SU-DHL-6 (cell line): ENCODE results near the gene DDX43.

Source experiments
- H2AFZ ChIP-seq: fragments of 200-600 bp; sonication (generic); 2 replicates; pipeline ENCODE4 v1.6.1; 2014; ENCODE audit warnings: low read depth, mild to moderate bottlenecking, moderate library complexity, mixed read lengths, antibody characterized with exemption, low read length; ENCODE audit not compliant: severe bottlenecking
- H3F3A ChIP-seq: fragments of 200-600 bp; shearing (Covaris generic); 2 replicates; pipeline ENCODE4 v1.6.0; 2016; ENCODE audit warnings: antibody characterized with exemption, mild to moderate bottlenecking; ENCODE audit not compliant: insufficient read depth
- H3K27ac ChIP-seq: fragments of 200-600 bp; sonication (generic); 2 replicates; pipeline ENCODE4 v1.5.1; 2016; ENCODE audit warnings: low read depth, mild to moderate bottlenecking, low read length, moderate library complexity, mixed read lengths
- H3K27me3 ChIP-seq: fragments of 200-600 bp; sonication (generic), shearing (Covaris generic); 2 replicates; pipeline ENCODE4 v1.6.0; 2014; ENCODE audit warnings: mild to moderate bottlenecking, low read length
- H3K36me3 ChIP-seq: fragments of 200-600 bp; sonication (generic); 2 replicates; pipeline ENCODE4 v1.6.1; 2014; ENCODE audit warnings: mild to moderate bottlenecking, low read length, mixed read lengths
- H3K4me2 ChIP-seq: fragments of 300-600, 200-600 bp; shearing (Covaris generic), sonication (generic); 2 replicates; pipeline ENCODE4 v1.6.0; 2014; ENCODE audit warnings: low read length, low read depth, mild to moderate bottlenecking; ENCODE audit not compliant: poor library complexity, severe bottlenecking
- H3K4me3 ChIP-seq: fragments of 200-600 bp; sonication (generic); 2 replicates; pipeline ENCODE4 v1.5.1; 2014; ENCODE audit warnings: antibody characterized with exemption, low read length, mild to moderate bottlenecking, mixed read lengths; ENCODE audit not compliant: insufficient read depth, poor library complexity, severe bottlenecking
- H3K79me2 ChIP-seq: fragments of 200-600 bp; sonication (generic); 2 replicates; pipeline ENCODE4 v1.6.1; 2014; ENCODE audit warnings: mild to moderate bottlenecking, low read length, moderate library complexity; ENCODE audit not compliant: insufficient read depth
- H3K9ac ChIP-seq: fragments of 200-600 bp; sonication (generic); 2 replicates; pipeline ENCODE4 v1.7.0; 2014; ENCODE audit warnings: mild to moderate bottlenecking, low read length
- H3K9me2 ChIP-seq: fragments of 200-600 bp; sonication (generic); replicated peaks from 2 replicates; pipeline ENCODE4 v1.6.1; 2014; ENCODE audit warnings: low read length; ENCODE audit not compliant: insufficient read depth
- H3K9me3 ChIP-seq: fragments of 200-600 bp; sonication (generic); 2 replicates; pipeline ENCODE4 v1.6.1; 2014; ENCODE audit warnings: low read length, mixed read lengths; ENCODE audit not compliant: insufficient read depth
- H4K20me1 ChIP-seq: fragments of 200-600 bp; sonication (generic); 2 replicates; pipeline ENCODE4 v1.6.1; 2014; ENCODE audit warnings: low read depth, mild to moderate bottlenecking, antibody characterized with exemption, low read length, moderate library complexity, mixed read lengths
- EZH2phosphoT487 ChIP-seq: fragments of 200-600 bp; sonication (generic), shearing (Covaris generic); conservative IDR thresholded peaks from 2 replicates; pipeline ENCODE4 v1.6.1; 2018; ENCODE audit warnings: mild to moderate bottlenecking, antibody characterized with exemption, low read length, moderate library complexity, mixed read lengths
- TF ChIP-seq, protein P1 (sequence below): fragments of 200-600 bp; sonication (generic); IDR thresholded peaks from one replicate; pipeline ENCODE4 v1.5.1; 2017; ENCODE audit warnings: antibody characterized with exemption, mild to moderate bottlenecking, low read length, moderate library complexity; ENCODE audit not compliant: insufficient read depth, poor library complexity, severe bottlenecking

DDX43 gene

DNA sequence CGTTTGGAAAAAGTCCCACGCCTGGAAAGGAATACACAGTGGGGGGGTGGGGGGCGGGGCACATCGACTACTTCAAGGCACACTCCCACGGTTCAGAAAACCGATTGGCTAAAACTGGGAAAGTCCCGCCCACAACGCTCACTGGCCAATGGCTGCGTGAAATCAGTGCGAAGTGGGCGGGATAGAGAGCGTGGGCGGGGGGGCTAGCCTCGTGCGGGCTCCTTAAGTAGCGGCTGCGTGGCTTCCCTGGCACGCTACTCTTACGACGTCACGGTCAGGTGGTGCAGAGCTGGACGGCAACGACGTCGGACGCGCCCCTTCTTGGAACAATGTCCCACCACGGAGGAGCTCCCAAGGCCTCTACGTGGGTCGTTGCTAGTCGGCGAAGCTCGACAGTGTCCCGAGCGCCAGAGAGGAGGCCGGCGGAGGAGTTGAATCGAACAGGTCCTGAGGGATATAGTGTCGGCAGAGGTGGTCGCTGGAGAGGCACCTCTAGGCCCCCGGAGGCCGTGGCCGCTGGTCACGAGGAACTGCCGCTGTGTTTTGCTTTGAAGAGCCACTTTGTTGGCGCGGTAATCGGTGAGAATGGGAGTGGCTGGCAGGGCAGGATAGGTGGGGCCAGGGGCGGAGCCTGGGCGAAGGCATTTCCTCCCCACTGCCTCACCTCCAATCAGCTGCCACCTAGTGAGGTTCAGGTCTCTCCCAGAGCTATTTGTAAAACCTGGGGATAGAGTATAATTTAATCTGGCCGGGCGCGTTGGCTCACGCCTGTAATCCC lies at the start of gene DDX43:
Gene DDX43 (plus strand): TSS at position 252 of the 778 bp plus-strand sequence. CDS start 78 bp downstream, at position 330.
- H3F3A ChIP-seq, result no peaks in the 10 kb centered on the region
- H2AFZ ChIP-seq, result no peak within 1 kb of the TSS
- H3K9ac ChIP-seq, result no peak within 1 kb of the TSS
- TF ChIP-seq, protein P1, sequence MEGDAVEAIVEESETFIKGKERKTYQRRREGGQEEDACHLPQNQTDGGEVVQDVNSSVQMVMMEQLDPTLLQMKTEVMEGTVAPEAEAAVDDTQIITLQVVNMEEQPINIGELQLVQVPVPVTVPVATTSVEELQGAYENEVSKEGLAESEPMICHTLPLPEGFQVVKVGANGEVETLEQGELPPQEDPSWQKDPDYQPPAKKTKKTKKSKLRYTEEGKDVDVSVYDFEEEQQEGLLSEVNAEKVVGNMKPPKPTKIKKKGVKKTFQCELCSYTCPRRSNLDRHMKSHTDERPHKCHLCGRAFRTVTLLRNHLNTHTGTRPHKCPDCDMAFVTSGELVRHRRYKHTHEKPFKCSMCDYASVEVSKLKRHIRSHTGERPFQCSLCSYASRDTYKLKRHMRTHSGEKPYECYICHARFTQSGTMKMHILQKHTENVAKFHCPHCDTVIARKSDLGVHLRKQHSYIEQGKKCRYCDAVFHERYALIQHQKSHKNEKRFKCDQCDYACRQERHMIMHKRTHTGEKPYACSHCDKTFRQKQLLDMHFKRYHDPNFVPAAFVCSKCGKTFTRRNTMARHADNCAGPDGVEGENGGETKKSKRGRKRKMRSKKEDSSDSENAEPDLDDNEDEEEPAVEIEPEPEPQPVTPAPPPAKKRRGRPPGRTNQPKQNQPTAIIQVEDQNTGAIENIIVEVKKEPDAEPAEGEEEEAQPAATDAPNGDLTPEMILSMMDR, result no peak
- no peak for TF ChIP-seq EZH2phosphoT487
- no peaks in the 10 kb centered on the region for H3K27me3 ChIP-seq
- no peaks in the 10 kb centered on the region for H3K36me3 ChIP-seq
- H3K4me3 ChIP-seq, result no peak within 1 kb of the TSS
- H3K9me2 ChIP-seq, result no peaks in the 10 kb centered on the region
- no peaks in the 10 kb centered on the region for H3K9me3 ChIP-seq
- H4K20me1 ChIP-seq, result no peaks in the 10 kb centered on the region
- H3K27ac ChIP-seq, result no peak within 1 kb of the TSS
- H3K4me2 ChIP-seq, result no peak within 1 kb of the TSS
- H3K79me2 ChIP-seq, result no peaks in the 10 kb centered on the region

DNA sequence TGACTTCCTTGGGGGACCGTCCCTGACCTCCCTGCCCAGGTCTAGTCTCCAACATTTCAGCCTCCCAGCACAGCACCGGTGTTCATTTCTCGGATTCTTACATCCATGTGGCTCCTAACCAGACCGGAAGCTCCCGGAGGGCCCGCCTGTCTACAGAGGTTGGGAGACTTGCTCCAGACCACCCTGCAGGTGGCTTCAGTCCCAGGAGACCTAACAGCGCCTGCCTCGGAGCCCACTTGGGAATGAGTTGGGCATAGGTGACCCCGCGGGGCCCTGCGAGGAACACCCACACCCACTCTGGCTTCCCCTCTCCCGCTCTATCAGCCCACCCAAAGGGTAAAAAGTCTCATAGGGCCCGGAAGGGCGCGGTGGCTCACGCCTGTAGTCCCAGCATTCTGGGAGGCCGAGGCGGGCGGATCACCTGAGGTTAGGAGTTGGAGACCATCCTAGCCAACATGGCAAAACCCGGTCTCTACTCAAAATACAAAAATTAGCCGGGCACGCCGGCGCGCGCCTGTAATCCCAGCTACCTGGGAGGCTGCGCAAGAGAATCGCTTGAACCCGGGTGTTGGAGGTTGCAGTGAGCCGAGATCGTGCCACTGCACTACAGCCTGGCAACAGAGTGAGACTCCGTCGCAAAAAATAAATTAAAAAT lies 46.0 kb upstream of the DDX43 start:
- Histone ChIP-seq H3K9me2 (no peaks in the 10 kb centered on the region), H3K27ac (no peak overlapping the region), H3F3A (no peaks in the 10 kb centered on the region), H3K36me3 (no peaks in the 10 kb centered on the region), H3K4me3 (no peak overlapping the region), H3K9ac (no peak overlapping the region), H3K9me3 (no peaks in the 10 kb centered on the region), H3K27me3 (no peaks in the 10 kb centered on the region), H3K4me2 (no peak overlapping the region), H2AFZ (no peak overlapping the region), H3K79me2 (no peaks in the 10 kb centered on the region), H4K20me1 (no peaks in the 10 kb centered on the region)
- no peak for TF ChIP-seq EZH2phosphoT487
- TF ChIP-seq, protein P1, result no peak

DNA sequence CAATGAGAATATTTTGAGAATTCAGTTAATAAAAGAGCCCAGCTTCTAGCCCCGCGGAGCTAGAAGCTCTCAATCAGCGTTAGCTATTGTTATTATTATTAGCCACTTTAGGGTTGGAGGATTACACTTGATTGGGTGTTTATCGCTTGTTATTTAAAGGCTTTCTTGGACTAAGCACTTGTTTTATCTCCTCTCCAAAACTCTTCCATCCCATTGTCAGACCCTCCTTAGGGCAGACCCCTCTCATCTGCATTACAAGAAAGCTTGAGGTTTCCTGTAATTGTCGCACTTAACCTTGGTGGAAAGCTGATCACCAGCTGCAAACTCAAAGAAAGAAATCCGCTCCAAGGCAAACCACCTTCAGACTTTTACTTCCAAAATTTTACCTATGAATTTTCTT lies 45.3 kb upstream of the DDX43 start:
- Histone ChIP-seq H3K4me2 (no peak overlapping the region), H3K9me3 (no peaks in the 10 kb centered on the region), H3K9me2 (no peaks in the 10 kb centered on the region), H3K27ac (no peak overlapping the region), H4K20me1 (no peaks in the 10 kb centered on the region), H3K79me2 (no peaks in the 10 kb centered on the region), H3F3A (no peaks in the 10 kb centered on the region), H2AFZ (no peak overlapping the region), H3K36me3 (no peaks in the 10 kb centered on the region), H3K27me3 (no peaks in the 10 kb centered on the region), H3K4me3 (no peak overlapping the region), H3K9ac (no peak overlapping the region)
- TF ChIP-seq, protein P1, result no peak
- TF ChIP-seq EZH2phosphoT487, result no peak
